Neutrophil (primary cell): Measurements from ENCODE around the gene CRADD.
A peak's percentile ranks its signal among the peaks of the same experiment; 100 is the strongest.

ENCODE experiments used
- H3K27ac ChIP-seq: fragments of 200-600 bp; sonication (generic); 2 replicates; pipeline ENCODE4 v1.5.1; 2016; ENCODE audit warnings: mild to moderate bottlenecking, moderate library complexity
- H3K27me3 ChIP-seq: fragments of 200-600 bp; sonication (generic); 2 replicates; pipeline ENCODE4 v1.6.0; 2016; ENCODE audit warnings: mild to moderate bottlenecking
- H3K36me3 ChIP-seq: fragments of 200-600 bp; sonication (generic); 2 replicates; pipeline ENCODE4 v1.5.1; 2017
- H3K4me1 ChIP-seq, 2 experiments: fragments of 200-600 bp in 1 of 2; sonication (generic) in 1 of 2; 1 replicate in 1 of 2; 2 replicates in 1 of 2; pipeline versions ENCODE4 v1.5.1 to v1.6.1; 2013 to 2016; ENCODE audit warnings: low read depth in 1 of 2, low read length in 1 of 2, mild to moderate bottlenecking in 1 of 2, moderate library complexity in 1 of 2; ENCODE audit not compliant: control insufficient read depth in 1 of 2, insufficient read depth in 1 of 2
- H3K4me3 ChIP-seq, 2 experiments: fragments of 200-600 bp in 1 of 2; sonication (generic) in 1 of 2; 1 replicate in 1 of 2; 2 replicates in 1 of 2; pipeline ENCODE4 v1.5.1; 2013 to 2016; ENCODE audit warnings: low read depth in 1 of 2, low read length in 1 of 2, mild to moderate bottlenecking in 1 of 2, moderate library complexity in 1 of 2
- H3K9me3 ChIP-seq: fragments of 200-600 bp; sonication (generic); 2 replicates; pipeline ENCODE4 v1.5.1; 2016
- CTCF ChIP-seq: fragments of 200-600 bp; sonication (generic); IDR thresholded peaks from 2 replicates; pipeline ENCODE4 v1.5.1; 2016; ENCODE audit warnings: antibody characterized with exemption

CRADD gene

GRCh38 chr12:93839064-93839463 lies 161.9 kb downstream of the CRADD start:
- Histone ChIP-seq H3K27ac (no peak overlapping the region), H3K27me3 (no peaks in the 10 kb centered on the region)

DNA sequence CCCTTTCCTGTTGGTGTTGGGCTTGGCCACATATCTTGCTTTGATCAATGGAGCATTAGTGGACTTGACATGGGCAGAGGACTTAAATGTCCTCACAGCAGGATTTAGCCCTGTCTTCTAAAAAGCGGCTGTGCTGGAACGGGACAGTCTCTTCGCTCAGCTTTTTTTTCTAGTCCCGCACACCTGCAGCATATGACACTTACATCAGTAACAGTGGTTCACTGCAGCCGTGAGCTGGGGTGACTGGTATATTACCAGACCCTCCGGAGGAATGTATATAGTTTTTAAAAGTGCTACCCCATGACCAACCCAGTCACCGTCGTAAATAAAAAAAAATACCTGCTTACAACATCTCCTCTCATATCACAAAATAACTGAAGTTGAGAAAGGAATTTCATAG lies 164.5 kb downstream of the CRADD start:
- no peak overlapping the region for H3K4me3 ChIP-seq
- TF ChIP-seq CTCF = no peak
- no peaks in the 10 kb centered on the region for H3K36me3 ChIP-seq
- H3K9me3 ChIP-seq = no peaks in the 10 kb centered on the region
- H3K4me1 ChIP-seq = no peaks in the 10 kb centered on the region
- H3K27me3 ChIP-seq = no peaks in the 10 kb centered on the region
- no peak overlapping the region for H3K27ac ChIP-seq

More at GRCh38 chr12:93839064-93839463, 161.9 kb downstream of the CRADD start:
- TF ChIP-seq CTCF = no peak
- Histone ChIP-seq H3K36me3 (no peaks in the 10 kb centered on the region), H3K4me3 (no peak overlapping the region), H3K9me3 (no peaks in the 10 kb centered on the region), H3K4me1 (no peaks in the 10 kb centered on the region)

DNA sequence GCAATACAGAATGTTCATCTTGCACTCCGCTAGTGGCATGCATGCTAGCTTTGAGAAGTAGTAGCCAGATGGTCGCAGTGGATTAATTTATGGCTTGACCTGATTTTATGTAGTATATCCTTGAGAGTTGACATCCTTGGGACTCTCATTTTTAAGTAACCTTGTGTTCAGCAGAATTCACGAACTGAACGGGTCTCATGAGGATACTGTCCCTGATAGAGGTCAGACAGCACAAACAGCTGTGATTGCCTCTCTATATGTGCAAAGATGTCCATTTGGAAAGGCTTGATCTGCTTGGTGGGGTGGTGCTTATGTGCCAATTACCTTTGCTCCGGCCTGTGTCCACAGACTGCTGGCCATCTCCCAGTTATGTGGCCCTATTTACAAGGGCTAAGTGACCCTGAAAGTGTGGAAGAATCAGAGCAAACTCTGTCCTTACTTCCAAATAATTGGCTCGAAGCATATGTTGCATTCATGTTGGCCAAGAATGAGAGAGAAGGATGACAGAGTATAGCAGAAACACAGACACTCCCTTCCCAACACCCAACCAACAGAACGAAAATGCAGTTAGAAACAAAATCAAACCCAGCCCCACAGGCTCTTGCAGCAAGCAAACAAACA lies 167.1 kb downstream of the CRADD start:
- H3K4me3 ChIP-seq = no peak overlapping the region
- no peak for TF ChIP-seq CTCF
- H3K4me1 ChIP-seq = peaks cover 19% of the 10 kb centered on the region in 2 experiments
- H3K27me3 ChIP-seq = no peaks in the 10 kb centered on the region
- H3K27ac ChIP-seq = no peak overlapping the region
- no peaks in the 10 kb centered on the region for H3K36me3 ChIP-seq
- H3K9me3 ChIP-seq = no peaks in the 10 kb centered on the region

DNA sequence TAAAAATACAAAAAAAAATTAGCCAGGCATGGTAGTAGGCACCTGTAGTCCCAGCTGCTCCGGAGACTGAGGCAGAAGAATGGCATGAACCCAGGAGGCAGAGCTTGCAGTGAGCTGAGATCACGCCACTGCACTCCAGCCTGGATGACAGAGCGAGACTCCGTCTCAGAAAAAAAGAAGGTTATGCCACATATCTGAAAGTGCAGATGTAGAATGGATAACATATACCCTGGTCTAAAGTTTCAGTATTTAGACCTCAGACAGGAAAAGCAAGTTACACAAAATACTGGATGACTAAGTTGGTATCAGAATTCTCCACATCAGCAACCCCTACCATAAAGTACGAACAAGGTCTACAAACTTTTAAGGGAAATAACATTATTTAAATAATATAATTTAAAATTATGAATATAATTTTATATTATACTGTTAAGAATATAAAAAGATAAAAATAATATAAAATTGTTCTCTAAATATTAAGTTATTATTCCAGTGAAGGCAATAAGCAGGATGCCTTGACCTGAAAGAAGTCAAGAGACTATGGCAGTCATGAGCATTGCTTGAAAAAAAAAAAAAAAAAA lies 169.9 kb downstream of the CRADD start:
- no peak for TF ChIP-seq CTCF
- Histone ChIP-seq H3K36me3 (no peaks in the 10 kb centered on the region), H3K4me3 (no peak overlapping the region), H3K9me3 (no peaks in the 10 kb centered on the region), H3K4me1 (peaks cover 22 to 23% of the 10 kb centered on the region in 2 experiments), H3K27ac (no peak overlapping the region), H3K27me3 (no peaks in the 10 kb centered on the region)

DNA sequence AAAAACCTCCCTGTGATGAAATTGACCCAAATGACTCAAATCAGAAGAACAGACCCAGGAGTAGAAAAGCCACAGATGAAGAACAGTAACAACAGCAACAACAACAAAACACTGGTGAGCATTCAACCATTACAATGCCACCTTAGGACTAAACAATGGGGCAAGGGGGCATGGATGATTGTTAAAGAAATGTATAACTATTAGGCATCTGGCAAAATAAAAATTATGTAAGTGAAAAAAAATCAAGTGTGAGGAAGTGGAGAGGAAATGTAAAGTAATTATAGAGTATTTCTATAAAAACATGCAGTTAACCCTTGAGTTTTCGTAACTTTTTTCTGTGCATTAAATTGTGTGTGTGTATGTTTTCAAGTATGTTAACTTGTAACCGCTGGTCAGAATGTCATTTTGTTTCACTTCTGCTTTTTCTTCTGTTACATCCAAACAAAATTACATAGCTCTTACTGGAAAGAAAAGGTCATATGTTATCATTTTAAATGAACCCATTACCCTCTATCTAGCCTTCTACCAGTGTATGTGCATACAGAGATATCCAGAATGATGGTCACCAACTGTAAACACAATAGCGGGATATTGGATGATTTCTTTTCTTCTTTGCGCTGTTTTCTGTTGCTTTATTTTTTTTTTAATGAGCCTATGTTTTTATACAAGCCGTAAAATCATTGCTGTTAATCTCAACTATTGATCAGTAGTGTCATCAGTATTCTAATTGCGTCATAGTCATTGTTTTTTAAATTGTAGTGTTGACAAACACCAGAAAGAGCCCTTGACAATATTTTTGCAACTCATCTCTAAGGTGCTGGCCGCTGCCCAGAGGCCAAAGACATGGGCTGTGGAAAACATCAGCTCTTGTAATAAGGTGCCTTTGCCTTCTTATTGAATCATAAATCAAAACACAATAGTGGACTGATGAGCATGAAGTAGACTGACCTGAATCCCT lies 170.6 kb downstream of the CRADD start:
- TF ChIP-seq CTCF = no peak
- H3K4me1 ChIP-seq = peaks cover 22 to 23% of the 10 kb centered on the region in 2 experiments

More for the DNA sequence above, 170.6 kb downstream of the CRADD start:
- Histone ChIP-seq H3K27me3 (no peaks in the 10 kb centered on the region), H3K4me3 (peak overlapping the region; percentile 2 to 35), H3K36me3 (no peaks in the 10 kb centered on the region), H3K9me3 (no peaks in the 10 kb centered on the region), H3K27ac (peak overlapping the region; percentile 84)
